ENCODE data around the gene CHRND.

The CHRND gene

DNA sequence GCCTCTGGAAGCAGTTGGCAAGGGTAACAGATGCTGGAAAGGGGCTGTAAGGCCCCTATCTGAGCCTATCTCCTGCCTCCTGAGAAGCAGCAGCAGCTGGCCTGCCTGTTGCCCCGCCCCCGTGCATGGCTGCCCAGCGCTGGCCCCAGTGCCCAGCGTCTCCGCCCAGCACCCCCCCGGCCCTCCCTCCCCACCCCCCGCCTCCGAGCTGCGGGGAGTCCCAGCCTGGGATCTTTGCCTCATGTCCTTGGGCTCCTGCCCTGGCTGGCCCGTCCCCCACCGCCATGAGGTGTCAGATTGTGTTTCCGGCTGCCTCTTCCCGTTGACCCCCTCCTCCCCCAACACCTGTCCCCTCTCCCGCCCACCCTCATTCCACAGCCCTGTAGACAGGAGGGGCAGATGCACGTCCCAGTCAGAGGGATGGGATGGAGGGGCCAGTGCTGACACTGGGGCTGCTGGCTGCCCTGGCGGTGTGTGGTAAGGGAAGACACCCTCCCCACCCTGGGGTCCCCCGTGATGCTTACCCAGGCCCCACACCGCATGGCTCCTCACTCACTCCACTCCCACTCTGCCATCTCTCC lies at the start of gene CHRND:
Gene CHRND (plus strand): TSS at position 370 of the 581 bp plus-strand sequence. CDS start 56 bp downstream, at position 426.
- DNase-seq (ENCODE audit: low read depth): no peak

DNA sequence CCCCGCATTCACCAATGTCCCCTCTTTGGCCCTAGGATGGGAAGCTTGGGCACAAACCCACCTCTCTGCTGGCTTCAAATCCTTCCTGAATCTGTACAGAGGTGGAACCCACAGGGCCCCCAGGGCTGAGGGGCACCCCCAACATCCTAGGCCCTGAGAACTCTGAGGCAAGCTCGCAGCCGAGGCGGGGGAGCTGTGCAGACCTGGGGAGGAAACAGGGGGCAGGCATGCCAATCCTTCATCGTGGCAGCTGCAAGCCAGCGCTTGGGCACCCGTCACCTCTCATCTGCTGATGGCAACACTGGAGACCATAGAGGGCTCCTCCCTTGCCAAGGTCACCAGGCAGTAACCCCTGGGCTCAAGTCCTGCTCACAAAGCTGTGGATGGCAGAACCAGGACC lies 49.2 kb upstream of the CHRND start:
- no peak for DNase-seq (ENCODE audit: low read depth)

DNA sequence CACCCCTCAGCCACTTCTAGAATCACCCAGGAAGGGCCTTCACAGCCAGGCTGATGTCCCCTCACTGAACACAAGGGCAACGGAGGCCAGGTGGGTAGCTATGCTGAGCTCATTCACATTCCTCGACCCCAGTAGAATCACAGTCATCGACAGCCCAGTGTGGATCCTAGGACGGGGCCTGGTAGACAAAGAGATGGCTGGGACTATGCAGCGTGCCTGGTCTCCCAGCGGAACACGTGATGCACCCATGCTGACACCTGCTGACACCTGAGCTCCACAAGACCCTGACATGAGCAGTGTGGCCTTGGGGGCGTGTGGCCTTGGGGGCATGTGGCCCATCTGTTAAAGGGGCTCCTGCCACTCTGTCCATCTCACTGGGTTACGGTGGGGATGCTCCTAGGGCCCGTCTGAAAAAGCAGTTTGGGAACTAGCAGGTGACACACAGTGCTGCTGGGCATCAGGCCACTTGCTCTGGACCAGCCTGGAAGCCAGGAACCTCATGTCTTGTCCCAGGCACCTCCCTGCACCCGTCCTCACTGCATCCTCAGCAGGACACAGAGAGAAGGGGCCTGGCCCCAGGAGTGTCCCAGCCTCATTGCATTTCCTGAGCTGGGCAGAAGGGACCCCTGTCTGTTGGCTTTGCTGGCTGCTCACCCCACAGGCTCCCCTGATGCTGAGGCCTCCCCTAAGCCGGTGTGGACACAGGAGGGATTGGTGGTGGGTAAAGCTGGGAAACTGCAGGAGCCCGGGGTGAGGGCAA lies 48.0 kb upstream of the CHRND start:
- DNase-seq (ENCODE audit: low read depth): no peak

DNA sequence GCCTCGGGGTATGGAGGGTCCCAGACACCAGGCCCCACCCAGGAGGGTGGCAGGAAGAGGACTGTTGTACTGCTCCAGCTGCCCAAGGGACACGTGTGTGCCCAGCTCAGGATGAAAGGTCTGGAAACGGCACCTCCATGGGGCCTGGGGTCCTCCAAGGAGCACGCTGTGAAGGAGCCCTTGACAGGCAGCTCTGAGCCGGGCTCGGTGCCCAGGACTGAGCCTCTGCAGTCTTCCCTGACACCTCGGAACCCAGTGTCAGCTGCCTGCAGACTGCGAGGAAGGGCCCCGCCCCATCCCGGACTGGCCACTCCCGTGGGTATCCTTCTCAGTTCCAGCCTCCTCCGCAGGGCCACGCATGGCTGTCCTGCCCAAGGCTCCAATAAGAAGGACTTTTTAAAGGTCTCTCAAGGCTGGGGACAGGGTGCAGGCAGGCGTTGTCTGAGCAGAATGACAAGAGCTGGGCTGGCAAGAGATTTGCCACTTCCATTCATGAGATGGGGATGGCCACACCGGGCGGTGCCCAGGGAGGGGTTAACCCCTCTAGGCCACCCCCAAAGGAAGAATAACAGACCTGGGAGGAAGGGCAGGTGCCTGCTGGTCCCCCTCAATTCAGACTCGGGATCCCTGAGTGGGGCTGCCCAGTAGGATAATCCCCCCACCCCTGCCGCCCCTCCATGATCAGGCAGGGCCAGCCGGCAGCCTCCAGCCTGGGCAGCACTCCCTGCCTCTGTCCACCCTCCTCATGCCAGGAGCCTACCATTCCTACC lies 47.2 kb upstream of the CHRND start:
- DNase-seq (ENCODE audit: low read depth): no peak

DNA sequence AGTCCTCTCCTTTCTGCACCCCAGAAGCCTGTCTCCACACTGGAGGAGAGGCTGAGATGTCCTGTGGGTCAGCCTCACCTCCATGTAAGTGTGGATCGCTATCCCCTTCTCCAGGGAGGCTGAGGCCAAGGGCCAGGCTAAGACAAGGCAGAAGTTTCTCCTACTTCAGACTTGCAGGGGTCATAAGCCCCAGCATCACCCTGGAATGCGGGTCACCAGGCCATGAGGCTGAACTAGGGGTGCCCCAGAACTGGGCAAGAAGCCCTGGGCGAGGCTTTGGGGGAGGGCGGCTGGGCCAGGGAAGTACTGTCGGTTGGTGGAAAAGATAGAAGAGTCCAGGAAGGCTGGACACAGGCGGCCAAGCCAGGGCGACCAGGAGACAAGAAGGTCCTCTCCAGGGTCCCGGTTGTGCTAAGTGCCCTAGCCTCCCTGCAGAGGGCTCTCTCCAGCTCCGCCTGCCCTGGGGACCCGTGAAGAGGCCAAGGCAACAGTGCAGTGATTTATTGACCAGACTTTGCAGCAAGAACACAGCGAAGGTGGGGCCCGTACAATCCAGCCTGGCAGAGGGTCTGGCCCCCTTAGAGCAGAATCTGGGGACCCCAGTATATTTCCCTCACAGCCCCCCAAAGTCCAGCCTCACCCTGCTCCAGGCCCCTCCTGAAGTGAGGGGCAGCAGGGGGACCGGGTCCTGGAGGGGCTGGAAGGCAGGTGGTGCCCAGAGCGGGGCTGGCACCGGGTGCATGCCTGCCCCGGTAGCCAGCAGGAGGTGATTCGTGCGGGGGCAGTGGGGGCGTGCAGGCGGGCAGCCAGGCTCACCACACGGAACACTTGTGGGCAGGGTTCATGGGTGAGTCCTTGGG lies 46.4 kb upstream of the CHRND start:
- no peak for DNase-seq (ENCODE audit: low read depth)

DNA sequence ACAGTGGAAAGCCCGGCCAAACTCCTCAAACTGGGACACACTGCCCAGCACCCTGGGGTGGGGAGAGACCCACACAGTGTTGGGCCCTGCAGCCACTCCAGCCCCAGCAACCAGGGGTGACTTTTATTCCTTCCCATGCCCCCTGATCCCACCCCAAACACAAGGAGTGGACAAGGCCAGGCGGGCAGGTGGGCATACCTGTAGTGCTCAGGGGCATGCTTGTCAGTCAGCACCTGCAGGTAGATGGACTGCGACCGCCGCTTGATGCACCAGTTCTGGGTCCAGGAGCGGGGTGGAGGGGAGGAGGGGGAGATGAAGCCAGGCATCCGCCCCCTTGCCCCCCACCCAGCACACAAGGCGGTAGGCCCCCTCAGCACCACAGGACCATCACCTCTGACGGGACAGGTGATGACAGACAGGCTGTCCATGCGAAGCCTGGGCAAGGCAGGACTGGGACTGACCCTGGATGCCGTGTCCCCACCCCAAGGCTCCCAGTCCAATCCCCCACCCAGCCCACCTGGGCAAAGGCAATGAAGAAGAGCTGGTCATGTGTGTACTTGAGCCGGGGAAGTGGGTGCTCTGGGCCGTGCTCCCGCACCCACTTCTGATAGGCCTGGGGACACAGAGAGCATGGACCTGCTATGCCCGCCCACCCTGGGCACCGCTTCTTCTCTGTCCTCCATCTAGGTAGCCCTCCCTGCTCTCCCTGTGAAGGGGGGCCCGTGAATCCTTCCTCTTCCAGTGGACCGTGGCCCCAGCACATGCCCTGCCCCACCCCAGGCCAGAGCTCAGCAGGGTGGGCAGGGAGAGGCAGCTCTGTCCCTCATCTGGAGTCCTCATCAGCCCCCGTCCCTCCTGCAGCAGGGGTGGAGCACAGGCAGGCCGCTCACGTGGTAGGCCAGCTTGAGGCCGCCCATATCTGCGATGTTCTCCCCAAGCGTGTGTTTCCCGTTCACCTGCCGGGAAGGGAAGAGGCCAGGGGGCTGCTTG lies 45.5 kb upstream of the CHRND start:
- no peak for DNase-seq (ENCODE audit: low read depth)

DNA sequence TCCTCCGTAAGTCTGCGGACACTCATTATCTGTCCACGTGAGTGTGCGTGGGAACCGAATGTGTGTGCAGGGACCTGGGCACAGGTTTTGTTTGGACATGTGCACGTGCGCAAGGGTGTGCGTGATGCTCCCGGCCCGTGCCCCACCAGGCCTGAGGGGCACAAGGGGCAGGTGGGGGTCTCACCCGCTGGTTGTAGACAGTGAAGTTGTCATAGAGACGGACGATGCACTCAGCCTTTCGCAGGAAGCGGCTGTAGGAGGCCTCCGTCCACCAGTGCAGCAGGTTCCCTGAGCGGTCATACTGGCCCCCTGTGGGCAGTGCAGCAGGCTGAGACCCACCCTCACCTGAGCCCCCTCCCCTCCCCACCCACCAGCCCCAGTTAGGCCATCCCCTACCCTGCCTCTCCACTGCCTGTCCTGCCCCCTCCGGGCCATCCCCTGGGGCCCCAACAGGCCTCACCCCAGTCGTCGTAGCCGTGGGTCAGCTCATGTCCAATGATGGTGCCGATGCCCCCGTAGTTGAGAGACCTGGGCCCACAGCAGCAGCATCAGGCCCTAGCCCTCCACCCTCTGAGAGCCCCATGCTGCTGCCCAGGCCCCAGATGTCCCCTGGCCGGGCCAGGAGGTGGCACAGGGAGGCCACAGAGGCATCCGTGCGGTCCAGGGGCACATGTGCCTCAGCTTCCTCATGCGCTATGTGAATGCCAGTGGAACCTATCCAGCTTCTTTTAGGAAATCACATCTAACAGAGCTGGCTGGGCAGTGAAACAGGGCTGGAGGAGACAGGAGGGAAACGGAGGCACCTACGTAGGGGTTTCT lies 44.4 kb upstream of the CHRND start:
- DNase-seq (ENCODE audit: low read depth): no peak

DNA sequence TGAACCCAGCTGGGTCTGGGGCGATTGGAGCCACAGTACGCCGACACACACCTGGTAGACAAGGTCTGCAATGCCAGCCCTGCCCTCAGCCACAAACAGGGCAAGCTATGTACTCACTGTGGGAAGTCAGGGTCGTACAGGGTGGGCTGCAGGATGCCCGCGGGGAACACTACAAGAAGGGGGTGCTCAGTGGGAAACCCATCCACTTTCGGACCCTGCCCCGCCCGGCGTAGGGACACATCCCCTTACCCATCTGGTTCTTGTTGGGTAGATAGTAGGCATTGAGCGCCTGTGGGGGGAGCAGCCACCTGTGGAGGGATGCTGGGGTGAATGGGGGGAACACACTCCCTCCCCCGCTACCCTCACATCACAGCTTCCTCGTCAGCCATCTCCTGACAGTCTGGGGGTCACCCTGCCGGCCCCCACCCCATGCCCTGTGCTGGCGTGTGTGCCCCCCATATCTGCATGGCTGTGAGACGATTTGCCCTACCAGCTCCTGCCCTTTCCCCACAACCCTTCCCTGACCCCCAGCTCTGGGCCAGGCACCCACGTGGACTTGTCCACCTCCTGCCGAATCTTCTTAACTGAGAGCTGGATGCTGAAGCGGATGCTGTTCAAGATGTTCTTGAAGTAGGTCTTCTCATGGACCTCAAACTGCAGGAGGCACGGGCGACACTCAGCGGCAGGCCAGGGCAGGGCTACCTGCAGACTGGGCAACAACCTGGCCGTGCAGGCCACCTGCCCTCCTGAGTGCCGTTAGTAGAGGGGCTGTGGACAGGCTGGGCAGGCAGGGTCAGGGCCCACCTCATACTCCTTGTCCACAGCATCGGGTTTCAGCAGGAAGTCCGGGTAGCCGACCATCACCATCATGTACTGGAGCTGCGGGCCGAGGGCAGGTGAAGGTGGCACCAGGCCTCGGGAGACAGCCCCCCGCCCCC lies 43.4 kb upstream of the CHRND start:
- DNase-seq (ENCODE audit: low read depth): no peak

DNA sequence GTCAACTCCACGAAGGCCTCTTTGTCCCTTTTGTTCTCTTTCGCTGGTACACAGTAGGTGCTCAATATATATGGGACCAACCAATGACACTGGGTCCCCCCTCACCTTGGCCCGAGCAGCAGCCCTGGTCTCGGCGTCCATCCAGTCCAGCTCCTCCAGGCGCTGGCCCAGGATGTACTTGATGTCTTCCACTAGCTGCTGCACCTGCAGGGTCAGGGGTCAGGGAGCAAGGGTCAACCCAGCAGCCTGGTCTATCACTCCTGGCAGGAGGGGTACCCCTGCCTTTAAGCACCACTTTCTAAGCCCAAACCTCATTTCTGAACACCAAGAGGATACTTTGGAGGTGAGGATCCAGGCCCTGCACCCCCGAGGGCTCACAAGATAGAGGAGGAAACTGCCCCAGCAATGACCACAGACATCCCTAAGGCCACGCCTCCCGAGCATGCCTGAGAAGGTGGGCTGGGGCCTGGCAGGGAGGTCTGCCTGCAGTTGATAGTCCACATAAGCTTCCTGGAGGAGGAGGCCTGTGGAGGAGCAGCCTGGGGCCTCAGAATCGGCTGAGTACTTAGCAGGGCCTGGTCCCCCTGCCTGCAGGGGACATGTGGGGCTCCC lies 42.5 kb upstream of the CHRND start:
- no peak for DNase-seq (ENCODE audit: low read depth)

DNA sequence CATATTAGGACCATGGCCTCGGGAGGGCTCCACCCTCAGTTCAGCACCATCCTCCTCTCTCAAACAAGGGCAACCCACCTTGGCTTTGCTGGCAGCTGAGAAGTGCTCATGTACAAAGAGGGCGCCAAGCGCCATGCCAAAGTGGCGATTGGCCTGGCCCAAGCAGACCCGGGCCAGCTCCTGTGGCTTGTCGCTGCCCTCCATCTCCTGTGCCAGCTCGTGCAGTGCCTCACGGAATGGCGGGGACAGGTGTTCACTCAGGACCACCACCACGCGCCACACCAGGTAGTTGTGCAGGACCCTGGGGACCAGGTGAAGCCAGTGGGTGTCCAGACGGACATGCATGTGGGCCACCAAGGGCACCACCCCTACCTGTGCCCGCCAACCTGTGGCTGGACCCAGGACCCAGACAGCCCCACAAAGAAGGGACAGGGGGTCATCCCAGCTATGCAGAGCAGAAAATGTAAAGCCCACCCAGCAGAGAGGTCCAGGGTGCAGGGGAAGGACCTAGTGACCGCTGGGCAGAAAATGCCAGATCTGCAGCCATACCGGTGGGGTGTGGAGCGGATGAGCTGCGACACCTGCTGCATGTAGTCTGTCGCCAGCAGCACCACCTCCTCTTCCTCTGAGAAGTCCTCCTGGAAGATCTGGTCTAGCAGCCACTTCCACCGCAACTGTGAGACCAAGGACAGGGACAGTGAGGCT lies 41.9 kb upstream of the CHRND start:
- DNase-seq (ENCODE audit: low read depth): no peak

DNA sequence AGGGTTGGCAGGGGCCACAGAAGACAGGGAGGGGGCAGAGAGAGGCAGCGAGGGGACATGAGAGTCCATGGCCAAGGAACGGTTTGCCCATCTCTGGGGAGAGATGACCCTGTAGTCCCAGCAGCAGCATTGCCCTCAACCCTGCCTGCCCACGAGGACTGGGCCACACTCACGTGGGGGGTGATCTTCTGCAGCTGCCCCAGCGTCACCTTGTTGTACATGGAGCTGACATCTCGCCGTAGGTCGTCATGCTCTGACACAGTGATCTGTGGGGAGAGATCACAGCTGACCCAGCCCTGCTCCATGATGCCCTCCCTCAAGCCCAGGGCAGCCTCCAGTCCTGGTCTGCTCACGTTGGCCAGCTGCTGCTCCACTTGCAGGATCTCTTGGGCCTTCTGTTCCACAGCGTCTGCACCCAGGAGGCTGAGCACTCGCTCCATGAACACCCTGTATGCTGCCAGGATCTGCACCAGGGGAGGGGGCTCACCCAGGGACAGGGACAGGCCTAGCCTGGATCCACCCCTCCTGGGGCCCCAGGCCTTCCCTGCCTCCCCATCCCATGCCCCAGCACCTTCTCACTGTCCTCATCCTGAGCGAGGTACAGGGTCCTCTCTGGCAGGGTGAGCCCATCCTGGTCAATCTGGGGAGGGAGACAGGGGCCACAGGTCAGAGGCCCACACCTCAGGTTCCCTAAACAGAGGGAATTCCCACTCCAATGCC lies 41.2 kb upstream of the CHRND start:
- no peak for DNase-seq (ENCODE audit: low read depth)

DNA sequence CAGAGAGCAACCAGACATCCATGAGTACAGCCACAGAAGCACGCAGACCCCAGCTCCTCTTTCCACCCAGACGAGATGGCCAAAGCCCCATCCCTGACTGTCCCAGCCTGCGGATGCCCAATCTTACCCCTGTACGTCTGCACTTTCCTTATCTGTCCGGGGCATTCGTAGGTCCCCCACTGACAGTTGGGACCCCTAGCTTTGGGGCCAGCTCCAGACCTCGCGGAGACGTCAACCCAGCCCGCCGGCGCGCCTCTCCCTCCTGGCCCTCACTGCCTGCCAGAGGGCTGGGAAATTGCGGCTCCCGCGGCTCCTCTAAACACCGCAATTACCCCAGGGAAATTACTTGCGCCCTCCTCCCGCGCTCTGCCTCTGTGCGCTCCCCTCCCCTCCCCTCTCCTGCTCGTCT lies 40.6 kb upstream of the CHRND start:
- no peak for DNase-seq (ENCODE audit: low read depth)

DNA sequence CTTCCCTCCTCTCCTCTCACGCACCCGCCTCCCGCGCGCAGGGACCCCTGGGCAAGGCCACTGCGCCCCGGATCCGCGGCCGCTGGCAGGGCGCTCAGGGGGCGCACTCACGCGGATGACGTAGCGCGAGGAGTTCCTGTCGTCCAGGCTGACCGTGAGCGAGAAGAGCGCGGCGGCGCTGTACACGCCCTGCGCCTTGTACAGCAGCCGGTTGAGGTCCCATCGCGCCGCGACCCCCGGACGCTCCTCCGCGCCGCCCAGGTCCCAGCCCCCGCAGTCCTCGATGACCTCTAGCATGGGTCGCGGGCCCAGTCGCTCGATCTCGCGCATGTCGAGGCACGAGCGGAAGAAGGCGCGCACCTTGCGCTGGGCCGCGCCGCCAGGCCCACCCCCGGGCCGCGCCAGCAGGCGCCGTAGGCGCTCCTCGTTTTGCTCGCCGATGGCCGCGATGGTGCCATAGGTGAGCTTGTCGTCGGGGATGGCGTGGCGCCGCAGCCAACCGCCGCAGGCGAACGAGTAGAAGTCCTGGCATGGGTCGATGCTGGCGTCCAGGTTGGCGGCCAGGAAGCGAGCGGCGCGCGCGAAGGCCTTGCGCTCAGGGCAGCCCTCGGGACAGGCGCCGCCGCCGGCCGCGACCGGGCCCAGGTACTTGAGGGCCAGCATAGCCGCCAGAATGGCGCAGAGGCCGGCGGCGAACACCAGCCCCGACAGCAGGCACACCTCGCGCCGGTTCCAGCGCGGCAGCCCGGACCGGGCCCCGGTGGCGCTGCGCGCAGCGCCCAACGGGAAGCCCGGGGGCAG lies 40.0 kb upstream of the CHRND start:
- DNase-seq (ENCODE audit: low read depth): no peak

DNA sequence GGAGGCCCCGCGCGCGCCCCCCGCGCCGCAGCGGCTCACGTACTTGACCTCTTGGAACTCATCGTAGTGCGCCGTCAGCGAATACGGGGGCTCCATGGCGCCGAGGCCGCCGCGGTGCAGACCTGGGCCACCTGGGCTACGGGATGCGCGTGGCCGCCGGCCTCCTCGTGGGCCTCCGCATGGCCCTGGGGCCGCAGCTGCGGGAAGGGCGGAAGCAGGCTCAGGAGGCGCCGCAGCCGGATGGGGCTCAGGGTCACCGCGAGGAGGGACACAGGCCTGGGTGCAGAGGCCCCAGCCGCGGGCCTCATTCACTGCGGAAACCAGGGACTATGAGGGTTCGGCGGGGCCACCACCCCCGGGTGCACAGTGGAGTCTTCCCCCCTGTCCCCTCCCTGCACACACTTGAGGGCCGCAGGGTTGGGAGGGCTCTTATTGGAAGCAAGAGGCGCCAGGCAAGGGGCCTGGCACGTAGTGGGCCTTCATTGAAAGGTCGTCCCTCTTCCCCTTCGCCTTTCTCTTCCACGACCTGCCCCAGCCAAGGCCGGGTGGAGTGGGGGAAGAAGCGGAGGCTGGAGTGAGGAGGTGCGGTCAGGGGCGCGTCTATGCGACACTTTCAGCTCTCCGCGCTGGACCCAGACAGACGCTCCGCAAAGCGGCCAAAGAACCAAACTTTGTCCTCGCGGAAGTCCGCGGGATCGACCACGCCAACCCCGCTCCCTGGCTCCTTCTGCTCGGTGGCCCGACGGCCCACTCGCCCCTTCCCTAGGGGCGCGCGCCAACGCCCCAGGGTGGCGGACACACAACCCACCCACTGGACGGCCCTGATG lies 39.2 kb upstream of the CHRND start:
- no peak for DNase-seq (ENCODE audit: low read depth)

DNA sequence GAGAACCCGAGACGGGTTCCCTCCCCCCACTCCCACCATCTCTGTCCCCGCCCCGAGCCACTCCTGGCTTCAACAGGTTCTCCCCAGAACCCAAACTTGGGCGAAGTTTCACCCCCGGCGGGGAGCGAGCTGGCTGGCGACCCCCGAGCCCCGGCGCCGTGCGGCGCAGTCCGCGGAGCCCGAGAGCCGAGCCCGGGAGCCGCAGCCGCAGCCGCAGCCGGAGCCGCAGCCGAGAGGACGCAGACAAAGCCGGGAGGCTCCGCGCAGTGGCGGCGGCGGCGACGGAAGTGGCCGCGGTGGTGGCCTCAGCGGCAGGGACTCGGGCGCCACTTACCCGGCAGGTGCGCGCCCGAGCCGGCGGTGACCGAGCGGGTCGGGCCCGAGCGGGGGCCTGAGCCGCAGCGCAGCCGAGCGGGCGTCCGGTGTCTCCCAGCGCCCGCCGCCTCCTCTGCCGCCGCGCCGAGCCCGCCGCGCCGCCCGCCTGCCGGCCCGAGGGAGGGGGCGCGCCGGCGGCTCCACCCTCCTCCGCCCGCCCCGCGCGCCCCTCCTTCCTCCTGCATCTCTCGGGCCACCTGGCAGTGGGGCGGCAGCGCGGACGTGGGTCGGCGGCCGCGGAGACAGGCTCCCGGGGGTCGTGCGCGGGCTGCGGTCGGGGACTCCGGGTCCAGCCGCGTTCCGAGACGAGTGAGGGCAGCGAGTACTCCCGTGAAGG lies 38.4 kb upstream of the CHRND start, which contains the start of gene ECEL1:
Gene ECEL1 (minus strand): TSS at position 450 of the 712 bp plus-strand sequence. CDS start 1,181 bp downstream, outside the sequence.
- no peak for DNase-seq (ENCODE audit: low read depth)
